ENCODE measurements around the gene PTGER1. TPM values are rescaled to one million over a fixed set of nuclear protein-coding genes. Genes with fewer than 3 reads are reported as not detected.
A peak's percentile ranks its signal among the peaks of the same experiment; 100 is the strongest.

Gene PTGER1
- total RNA-seq, 1 donor, result 0.27 TPM

DNA sequence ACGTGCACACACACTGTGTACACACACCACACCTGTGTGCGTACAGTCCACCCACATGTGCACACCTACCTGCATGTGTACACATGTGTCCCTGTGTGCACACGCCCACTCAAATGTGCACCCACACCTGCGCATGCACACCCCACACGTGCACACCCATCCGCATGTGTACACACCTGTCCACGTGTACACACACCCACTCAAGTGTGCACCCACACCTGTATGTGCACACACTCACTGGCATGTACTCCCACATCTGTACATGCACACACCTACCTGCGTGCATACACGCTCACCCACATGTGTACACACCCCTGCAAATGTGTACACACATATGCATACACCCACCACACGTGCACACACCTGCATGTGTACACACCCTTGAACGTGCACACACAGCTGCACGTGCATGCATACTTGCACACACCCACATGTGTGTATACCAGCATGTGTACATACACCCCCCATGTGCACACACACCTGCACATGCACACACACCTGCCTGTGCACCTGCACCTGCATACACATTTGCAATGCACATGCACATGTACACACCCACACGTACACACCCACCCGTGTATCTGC, 31.4 kb downstream of the PTGER1 start:
- no peak for DNase-seq (ENCODE audit: low read depth in 2 of 3, low spot score in 2 of 3)

GRCh38 chr19:14442891-14443631, 32.1 kb downstream of the PTGER1 start:
- no peak for DNase-seq (ENCODE audit: low read depth in 2 of 3, low spot score in 2 of 3)

- DNase-seq (ENCODE audit: low read depth in 2 of 3, low spot score in 2 of 3), result no peak
Measured at GRCh38 chr19:14441041-14441938, 33.9 kb downstream of the PTGER1 start.

GRCh38 chr19:14440049-14440448, 35.1 kb downstream of the PTGER1 start:
- peak in 2 of 3 donors; percentile 86 to 93 for DNase-seq (ENCODE audit: low read depth in 2 of 3, low spot score in 2 of 3)

DNA sequence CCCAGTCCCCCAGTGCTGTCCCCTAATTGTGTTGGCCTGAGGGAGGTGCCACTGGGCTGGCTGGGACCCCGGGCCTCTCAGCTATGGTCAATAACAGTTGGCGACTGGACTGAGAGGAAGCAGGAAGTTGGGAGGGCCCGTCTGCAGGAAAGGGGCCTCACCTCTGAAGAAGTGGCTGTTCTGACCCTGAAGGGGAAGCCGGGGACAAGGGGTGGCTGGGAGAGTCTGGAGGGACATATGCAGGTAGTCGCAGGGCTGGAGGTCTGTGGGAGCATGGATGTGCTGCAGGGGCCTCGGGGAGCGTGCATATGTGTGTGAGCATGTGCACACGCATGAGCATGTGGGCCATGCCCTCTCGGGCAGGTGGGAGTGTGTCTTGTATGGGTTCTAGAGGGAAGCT, 36.1 kb downstream of the PTGER1 start:
- no peak for DNase-seq (ENCODE audit: low read depth in 2 of 3, low spot score in 2 of 3)

DNA sequence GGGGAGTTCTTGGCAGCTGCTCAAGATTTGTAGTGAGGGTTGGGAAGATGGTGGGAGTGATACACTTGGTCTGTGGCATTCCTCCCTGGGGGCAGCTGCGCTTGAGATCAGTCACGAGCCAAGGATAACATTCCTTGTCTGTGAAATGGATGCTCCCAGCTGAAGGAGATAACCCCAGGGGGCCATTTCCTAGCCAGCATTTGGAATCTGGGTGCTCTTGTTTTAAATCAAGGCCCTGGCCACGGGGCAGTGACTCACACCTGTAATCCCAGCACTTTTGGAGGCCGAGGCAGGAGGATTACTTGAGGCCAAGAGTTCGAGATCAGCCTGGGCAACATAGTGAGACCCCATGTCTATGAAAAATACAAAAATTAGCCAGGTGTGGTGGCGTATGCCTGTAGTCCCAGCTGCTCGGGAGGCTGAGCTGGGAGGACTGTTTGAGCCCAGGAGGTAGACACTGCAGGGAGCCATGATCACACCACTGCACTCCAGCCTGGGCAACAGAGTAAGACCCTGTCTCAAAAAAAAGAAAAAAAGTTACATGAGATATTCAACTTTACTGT, 37.5 kb downstream of the PTGER1 start:
- DNase-seq (ENCODE audit: low read depth in 2 of 3, low spot score in 2 of 3), result no peak

GRCh38 chr19:14435320-14436050, 39.7 kb downstream of the PTGER1 start:
- DNase-seq (ENCODE audit: low read depth in 2 of 3, low spot score in 2 of 3), result no peak

- DNase-seq (ENCODE audit: low read depth in 2 of 3, low spot score in 2 of 3), result peak in 2 of 3 donors; percentile 47 to 50
Measured at GRCh38 chr19:14434543-14435319, 40.4 kb downstream of the PTGER1 start.

DNA sequence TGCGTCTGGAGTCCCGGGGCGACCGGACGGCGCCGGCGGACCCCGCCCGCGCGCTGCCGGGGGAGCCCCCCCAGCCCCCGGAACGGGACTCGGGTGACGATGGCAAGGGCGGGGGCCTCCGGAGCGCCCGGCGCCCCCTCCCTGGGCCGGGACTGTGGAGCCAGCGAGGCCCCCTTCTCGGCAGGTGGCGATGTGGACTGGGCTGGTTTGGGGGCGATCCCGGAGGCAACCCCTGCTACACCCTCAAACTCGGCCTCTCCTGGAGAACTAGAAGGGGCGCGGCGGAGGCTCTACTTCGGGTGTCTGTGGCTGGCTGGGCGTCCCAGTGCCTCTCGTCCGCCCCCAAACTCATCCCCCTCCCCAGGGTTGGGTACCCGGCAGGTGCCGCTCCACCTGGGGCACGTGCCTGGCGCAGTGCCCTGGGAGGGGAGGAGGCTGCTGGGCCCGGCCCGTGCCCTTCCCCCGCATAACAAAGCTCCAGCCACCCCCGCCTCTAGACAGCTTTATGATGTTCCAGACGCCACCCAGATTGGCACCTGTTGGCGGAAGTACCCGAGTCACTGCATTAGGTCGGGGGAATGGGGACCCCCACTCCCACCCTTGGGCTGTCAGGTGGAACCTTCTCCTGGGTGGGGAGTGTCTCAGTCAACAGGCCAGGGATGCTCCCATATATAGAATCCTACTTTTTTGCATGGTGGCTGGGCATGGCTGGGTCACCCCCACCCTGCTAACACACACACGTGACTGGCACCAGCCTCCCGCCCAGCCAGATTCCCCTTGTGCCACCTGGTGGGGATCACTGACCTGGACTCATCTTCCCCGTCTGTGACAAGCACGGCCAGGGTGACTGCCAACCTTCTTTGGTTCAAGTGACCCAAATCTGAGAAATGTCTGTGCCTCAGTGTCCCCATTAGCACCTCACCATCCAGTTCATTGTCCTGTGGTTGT, 41.3 kb downstream of the PTGER1 start:
- DNase-seq (ENCODE audit: low read depth in 2 of 3, low spot score in 2 of 3), result peak in 1 of 3 donors; percentile 36

DNA sequence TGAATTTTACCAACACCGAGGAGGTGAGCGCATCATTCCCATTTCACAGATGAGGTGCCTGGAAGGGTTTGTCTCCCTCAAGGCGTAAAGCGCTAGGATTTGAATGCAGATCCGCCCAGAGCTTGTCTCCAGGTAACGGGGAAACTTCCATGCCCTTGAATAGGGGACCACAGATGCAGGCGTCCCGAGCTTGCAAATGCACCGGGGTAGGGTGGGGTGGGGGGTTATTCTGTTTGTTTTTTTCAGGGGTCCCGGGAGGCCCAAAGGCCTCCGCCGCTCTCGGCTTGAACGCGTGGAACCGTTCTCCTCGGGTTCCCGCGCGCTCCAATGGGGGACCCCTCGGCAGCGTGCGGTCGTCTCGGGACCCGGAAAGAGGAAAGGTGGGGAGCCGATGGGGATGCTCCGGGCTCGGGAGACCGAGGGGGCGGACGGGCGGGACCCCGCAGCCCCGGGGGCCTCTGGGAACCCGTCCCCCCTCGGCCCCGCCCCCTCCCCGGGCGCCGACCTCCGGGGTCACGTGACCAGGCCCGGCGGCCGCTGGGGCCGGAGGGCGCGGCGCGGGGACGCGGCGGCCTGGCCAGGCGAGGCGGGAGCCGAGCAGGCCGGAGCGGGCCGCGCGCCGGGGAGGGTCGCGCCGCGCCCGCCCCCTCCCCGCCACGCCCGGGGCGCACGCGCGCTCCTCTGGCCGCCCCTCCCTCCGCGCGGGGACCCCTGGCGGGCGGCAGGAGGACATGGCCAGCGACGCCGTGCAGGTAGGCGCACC, 42.2 kb downstream of the PTGER1 start, which contains the start of gene PKN1:
Gene PKN1 (plus strand): TSS at position 516 of the 763 bp plus-strand sequence. CDS start 216 bp downstream, at position 732.
- peak in 2 of 3 donors; percentile 51 to 54 for DNase-seq (ENCODE audit: low read depth in 2 of 3, low spot score in 2 of 3)

DNA sequence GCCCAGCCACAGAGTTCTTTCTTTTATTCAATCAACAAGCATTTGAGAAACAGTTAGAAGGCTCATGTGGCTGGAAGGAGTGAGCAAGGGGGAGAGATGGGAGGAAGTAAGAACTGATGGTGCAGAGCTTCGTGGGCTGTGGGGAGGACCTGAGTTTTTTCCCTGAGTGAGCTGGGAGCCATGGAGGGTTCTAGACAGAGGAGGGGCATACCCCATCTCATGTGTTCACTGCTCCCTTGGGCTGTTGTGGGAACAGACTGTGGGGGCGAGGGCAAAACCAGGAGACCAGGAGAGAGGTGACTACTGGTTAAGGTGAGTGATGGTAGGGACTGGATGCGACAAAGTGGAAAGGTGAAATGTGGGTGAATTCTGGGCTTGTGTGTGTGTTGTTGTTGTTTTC, 44.4 kb downstream of the PTGER1 start:
- DNase-seq (ENCODE audit: low read depth in 2 of 3, low spot score in 2 of 3), result no peak

DNA sequence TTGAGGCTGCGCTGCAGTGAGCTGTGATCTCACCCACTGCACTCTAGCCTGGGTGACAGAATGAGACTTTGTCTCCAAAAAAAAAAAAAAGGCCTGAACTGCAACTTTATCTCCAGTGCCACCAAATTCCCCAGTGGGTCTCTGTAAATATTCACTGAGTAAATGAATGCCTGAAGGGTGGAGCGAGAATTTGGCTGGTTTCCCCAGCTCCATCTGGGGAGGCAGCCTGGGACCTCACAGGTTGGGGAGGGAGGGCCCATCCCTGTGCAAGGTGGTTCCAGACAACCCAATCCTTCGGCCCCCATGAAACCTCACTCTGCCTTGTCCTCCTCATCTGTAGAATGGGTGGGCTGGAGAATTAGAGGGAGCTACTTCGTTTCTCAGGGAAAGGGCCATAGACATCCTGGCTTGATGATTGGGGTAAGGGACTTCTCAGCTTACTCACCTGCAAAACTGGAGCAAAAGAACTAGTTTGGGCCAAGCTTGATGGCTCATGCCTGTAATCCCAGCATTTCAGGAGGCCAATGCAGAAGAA, 46.2 kb downstream of the PTGER1 start:
- DNase-seq (ENCODE audit: low read depth in 2 of 3, low spot score in 2 of 3), result no peak

GRCh38 chr19:14427461-14427860, 47.7 kb downstream of the PTGER1 start:
- no peak for DNase-seq (ENCODE audit: low read depth in 2 of 3, low spot score in 2 of 3)

GRCh38 chr19:14425696-14426138, 49.4 kb downstream of the PTGER1 start:
- DNase-seq (ENCODE audit: low read depth in 2 of 3, low spot score in 2 of 3), result no peak
